ENCODE data around the gene GNG3.
"Not testable (repeated sequence)": the region's sequence is repeated elsewhere in the genome, so short reads cannot be mapped to it uniquely, and the experiment has no call there.

Gene GNG3

GRCh38 chr11:62716816-62717215, 9.3 kb downstream of the GNG3 start:
- no peak for DNase-seq (ENCODE audit: low spot score)

DNA sequence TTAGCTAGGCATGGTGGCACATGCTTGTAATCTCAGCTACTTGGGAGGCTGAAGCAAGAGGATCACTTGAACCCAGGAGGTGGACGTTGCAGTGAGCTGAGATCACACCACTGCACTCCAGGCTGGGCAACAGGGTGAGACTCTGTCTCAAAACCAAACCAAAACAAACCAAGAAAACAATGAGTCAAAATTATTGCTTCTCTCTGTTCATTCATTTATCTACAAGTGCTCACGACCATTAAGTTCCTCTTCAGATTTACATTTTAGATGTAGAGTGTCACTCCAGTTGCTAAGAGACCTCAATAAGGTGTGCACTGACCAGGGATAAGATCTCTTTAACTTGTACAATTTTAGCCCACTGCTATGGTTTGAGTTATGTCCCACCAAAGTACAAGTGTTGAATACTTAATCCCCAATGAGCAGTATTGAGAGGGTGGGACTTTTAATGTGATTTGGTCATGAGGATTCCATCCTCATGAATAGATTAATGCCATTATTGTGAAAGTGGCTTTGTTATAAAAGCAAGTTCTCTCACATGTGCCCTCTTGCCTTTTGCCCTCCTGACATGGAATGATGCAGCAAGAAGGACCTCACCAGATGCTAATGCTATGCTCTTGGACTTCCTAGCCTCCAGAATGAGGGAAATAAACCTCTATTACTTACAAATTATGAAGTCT, 12.0 kb downstream of the GNG3 start:
- DNase-seq (ENCODE audit: low spot score), result no peak

DNA sequence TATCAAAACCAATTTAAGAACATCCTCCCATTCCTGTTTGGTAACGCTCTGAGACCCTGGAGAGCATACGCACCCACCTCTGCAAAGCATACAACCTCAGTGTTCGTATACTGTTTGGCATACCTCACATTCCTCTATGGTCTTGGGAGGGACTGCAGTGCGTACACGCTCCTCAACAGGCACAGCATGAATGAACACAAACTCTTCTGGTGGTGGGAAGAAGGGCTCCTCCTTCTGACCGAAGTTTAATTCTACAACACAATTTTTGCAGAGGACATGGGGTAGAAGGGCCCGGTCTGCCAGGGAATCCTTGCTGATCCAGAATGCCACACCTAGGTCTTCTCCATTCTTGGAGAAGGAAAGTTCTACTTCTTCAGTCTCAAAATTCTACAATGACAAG, 14.5 kb downstream of the GNG3 start:
- DNase-seq (ENCODE audit: low spot score), result no peak

DNA sequence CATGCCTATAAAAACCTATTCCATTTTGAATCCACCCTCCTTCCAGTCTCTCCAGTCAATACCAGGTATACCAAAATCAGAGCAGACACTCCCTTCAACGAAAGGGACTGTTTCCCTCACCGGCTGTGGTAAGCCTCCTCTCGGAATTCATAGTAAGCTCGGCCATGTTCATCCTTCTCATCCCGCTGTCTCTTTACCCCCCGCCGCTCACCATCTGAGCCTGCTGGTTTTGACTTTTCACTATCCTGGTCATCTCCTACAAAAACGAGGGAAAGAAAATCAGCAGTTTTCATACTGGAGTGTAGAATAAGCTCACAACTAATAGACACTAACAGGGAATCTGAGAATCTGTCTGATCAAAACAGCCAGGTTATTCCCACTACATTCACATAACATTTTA, 16.7 kb downstream of the GNG3 start:
- DNase-seq (ENCODE audit: low spot score), result no peak

- DNase-seq (ENCODE audit: low spot score), result peak; percentile 30
Measured at GRCh38 chr11:62725646-62726045, 18.2 kb downstream of the GNG3 start.

DNA sequence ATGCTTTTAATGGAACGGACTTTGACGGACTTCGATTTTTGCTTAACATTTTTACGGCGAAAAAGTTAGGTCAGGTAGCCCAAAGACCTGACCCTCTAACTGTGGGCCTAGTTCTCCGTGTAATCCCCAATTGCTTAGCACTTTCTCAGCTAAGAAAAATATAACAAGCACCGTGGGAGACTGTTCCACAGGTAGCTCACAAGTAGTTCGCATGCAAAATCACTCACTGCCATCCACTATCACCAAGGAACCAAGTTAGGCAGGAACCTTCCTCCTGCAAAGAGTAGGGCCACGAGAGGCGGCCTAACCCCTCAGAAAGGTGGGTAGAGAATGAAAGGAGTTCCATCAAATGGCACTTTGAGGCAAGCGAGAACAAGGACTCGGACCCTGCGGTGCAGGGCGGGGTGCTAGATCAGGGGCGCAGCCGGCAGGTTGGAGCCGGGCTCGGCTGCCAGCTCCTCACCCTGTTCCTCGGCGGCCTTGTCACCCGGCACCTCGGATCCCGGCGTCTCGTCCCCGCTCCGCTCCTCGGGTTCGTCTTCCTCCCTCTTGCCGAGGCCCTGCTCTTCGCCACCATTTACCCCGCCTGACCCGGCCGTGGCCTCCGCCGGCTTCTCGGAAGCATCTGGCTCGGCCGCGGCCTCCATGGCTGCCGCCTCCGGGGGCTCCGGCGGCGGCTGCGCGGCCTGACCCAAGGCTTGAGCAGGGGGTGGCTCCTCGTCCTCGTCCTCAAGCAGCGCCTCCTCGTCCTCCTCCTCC, 18.9 kb downstream of the GNG3 start:
- DNase-seq (ENCODE audit: low spot score), result no peak

DNA sequence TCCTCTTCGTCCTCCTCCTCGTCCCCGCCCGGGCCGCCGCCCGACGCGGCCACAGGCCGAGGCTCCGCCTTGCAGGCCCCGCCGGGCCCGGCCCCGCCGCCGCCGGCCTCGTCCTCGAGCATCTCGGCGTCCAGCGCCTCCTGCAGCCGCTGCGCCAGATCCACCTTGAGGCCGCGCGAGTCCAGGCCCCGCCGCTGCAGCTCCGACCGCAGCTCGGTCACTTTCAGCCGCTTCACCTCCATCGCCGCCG, 19.4 kb downstream of the GNG3 start:
- no peak for DNase-seq (ENCODE audit: low spot score)

- peak; percentile 99 for DNase-seq (ENCODE audit: low spot score)
Measured at GRCh38 chr11:62727165-62727871, 19.8 kb downstream of the GNG3 start, which contains the start of gene HNRNPUL2. HNRNPUL2 (minus strand) TSS chr11:62727457; CDS start chr11:62727156, 301 bp downstream.

GRCh38 chr11:62727872-62728170, 20.3 kb downstream of the GNG3 start:
- DNase-seq (ENCODE audit: low spot score), result peak; percentile 98

DNA sequence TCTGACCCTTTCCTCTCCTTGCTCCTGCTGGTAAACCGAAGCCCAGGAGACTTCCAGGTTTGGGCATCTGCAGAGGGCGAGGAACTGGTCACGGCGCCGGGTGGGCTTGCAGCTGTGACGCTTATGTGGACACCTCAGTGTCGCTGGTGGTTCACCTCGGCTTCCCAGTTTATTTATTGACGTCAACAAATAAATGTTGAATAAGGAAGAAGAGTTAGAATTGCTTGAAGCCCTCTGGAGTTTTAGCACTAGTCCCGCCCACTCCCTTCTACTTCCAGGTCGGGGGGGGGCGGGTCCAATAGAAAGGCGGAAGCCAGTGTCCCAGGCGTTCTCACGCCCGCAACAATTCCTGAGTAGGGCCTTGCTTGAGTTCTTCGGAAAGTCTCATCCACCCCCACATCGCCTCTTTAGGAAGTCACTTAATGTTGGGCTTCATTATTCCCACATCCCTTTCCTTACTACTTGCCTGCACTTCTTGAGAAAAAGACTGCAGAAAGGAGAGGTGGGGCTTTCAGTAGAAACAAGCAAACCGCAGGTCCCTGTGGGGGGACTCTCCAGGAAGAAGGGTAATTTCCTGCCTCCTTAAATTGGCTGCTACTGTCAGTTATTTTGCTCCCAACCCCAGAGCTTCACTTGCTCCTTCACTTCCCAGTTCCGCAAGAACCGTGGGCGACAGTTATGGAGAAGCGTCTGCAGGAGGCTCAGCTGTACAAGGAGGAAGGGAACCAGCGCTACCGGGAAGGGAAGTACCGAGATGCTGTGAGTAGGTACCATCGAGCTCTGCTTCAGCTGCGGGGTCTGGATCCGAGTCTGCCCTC, 20.9 kb downstream of the GNG3 start, which contains the start of gene TTC9C:
TSS of gene TTC9C (plus strand) at position 316 of the 818 bp plus-strand sequence. CDS start at position 679, 363 bp downstream.
- peak; percentile 85 for DNase-seq (ENCODE audit: low spot score)

DNA sequence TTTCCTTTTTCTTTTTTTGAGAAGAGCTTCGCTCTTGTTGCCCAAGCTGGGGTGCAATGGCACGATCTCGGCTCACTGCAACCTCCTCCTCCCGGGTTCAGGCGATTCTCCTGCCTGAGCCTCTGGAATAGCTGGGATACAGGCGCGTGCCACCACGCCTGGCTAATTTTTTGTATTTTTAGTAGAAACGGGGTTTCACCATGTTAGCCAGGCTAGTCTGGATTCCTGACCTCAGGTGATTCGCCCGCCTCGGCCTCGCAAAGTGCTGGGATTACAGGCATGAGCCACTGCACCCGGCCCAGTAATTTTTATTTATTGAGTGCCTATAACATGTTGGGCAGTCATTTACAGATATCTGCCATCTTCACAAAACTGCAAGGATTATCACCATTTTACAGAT, 22.6 kb downstream of the GNG3 start:
- DNase-seq (ENCODE audit: low spot score), result not testable (repeated sequence)

- DNase-seq (ENCODE audit: low spot score), result no peak
Measured at GRCh38 chr11:62732830-62733229, 25.4 kb downstream of the GNG3 start.

DNA sequence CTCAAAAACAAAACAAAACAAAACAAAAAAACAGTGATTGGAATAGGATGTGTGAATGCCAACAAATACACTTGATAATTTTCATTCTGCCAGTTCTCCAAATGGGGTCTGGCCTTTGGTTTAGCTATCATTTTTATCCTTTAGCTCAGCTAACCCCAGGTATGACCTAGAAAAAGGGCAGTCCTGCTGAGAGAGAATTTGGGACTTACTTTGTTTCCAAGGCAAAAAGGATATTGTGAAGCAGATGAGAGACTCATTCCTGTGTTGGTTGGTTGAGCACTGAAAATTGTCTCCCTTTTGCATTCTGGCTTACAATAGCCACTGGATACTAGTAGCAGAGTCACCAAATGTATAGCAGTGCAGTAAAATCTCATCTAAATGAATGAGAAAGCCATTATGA, 29.7 kb downstream of the GNG3 start:
- no peak for DNase-seq (ENCODE audit: low spot score)

- peak; percentile 31 for DNase-seq (ENCODE audit: low spot score)
Measured at GRCh38 chr11:62747475-62748160, 40.1 kb downstream of the GNG3 start.

- DNase-seq (ENCODE audit: low spot score), result not testable (repeated sequence)
Measured at GRCh38 chr11:62749931-62750330, 42.5 kb downstream of the GNG3 start.

- no peak for DNase-seq (ENCODE audit: low spot score)
Measured at GRCh38 chr11:62752177-62752785, 44.8 kb downstream of the GNG3 start.

DNA sequence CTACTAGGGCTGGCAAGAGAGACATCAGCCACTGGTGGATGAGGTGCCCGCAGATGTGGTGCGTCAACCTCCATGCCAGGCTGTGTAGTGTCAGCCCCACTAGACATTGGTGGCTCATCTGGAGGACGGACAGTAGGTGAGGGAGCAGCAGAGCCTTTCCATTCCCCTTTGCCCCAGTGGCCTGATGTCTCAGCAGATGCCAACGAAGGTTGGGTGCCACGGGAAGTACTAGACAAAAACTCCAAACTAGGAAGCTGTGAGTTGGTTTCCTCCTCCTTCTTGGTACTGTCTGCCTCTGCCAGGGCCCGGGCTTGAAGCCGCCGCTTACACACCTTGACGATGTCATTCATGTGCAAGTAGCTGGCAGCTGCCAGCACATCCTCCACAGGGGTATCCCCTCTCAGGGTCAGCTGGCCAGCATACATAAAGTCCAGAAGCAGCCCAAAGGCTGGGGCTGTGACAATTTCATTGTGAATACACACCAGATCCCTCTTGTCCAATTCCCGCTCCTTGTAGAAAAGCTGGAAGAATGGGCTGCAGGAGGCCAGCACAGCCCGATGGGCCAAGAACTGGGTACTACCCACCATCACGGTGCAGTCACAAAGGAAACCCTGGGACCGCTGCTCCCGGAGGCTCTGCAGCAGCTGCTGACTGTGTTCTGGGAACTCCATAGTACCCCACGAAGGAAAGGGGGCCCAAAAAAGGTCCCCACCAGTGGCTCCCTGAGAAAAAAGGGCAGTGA, 45.7 kb downstream of the GNG3 start:
- no peak for DNase-seq (ENCODE audit: low spot score)

DNA sequence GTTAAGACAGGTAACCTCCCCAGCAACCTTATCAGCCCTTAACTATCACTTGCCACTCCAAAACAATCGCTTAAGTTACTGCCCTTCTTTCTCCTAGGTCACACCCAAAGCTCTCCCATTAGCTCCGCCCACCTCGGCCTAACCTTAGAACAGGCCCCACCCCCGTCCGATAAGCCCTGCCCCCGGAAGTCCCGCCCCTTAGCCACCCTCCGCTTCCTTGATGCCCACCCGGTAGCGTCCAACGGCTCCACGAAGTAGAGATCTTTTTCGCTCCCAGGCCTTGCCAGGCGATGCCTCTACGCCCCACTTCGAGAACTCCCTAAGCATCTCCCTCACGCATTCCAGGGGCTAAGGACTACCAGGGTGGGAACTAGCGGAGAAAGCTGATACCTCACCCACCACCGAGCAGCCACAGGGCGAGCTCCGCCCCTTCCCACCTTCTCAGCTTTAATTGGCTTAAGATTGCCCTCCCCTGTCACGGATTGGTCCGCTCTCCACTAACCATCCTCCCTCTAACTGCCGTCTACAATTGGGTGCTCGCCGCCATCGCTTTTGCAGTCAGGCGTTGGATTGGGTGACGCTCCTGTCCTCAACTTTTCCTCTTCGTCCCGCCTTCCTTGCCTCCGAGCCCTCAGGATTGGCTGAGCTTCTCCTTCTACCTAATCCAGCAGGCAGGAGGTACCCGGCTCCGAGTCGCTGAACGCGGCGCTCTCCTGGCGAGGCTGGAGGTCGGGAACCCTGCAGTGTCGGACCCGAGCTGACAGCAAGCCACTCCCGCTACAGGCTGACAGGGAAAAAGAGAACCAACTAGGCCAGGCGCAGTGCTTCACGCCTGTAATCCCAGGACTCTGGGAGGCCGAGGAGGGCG, 46.5 kb downstream of the GNG3 start, which contains the start of gene ZBTB3:
TSS of gene ZBTB3 (minus strand) at position 425 of the 868 bp plus-strand sequence. CDS start 496 bp downstream, outside the sequence.
- DNase-seq (ENCODE audit: low spot score), result peak; percentile 100

GRCh38 chr11:62755086-62755615, 47.7 kb downstream of the GNG3 start:
- DNase-seq (ENCODE audit: low spot score), result no peak
